PC-3 (cell line): ENCODE results near the gene NDUFC1.

Experiments
- CTCF ChIP-seq: fragments of 300-600 bp; sonication (generic); conservative IDR thresholded peaks from 2 replicates; pipeline ENCODE4 v1.5.1; 2017; ENCODE audit warnings: antibody characterized with exemption, low read depth, mild to moderate bottlenecking, low read length
- EZH2 ChIP-seq: fragments of 300-600 bp; sonication (generic); IDR thresholded peaks from one replicate; pipeline ENCODE4 v1.6.1; 2017; ENCODE audit warnings: antibody characterized with exemption, mild to moderate bottlenecking, low read length; ENCODE audit not compliant: unreplicated experiment
- EZH2phosphoT487 ChIP-seq: fragments of 300-600 bp; sonication (generic); IDR thresholded peaks from 2 replicates; pipeline ENCODE4 v1.6.1; 2018; ENCODE audit warnings: mild to moderate bottlenecking, antibody characterized with exemption, low read length, borderline replicate concordance

GRCh38 chr4:139331185-139331584 lies 28.9 kb upstream of the NDUFC1 start:
- TF ChIP-seq CTCF = no peak
- no peak for TF ChIP-seq EZH2phosphoT487
- no peak for TF ChIP-seq EZH2
